B cell (primary cell): ENCODE measurements around the gene CUL1. TPM values are rescaled to one million over a fixed set of nuclear protein-coding genes. Genes with fewer than 3 reads are reported as not detected.

Source experiments
- ATAC-seq: fragments of 200-7000 bp; cut with Tn5 transposase; one replicate; pipeline ENCODE4 v1.10.0; 2021; ENCODE audit warnings: low read depth, mild to moderate bottlenecking, moderate number of reproducible peaks, moderate library complexity
- CTCF ChIA-PET: fragments of 350-600 bp; sonication (Branson Sonifier 250); formaldehyde crosslinking; loops from one replicate; lab custom pipeline; 2021; ENCODE audit warnings: antibody characterized with exemption, inconsistent platforms; lab: Charles Lee
- POLR2A ChIA-PET: fragments of 350-600 bp; sonication (Branson Sonifier 250); formaldehyde crosslinking; loops from one replicate; lab custom pipeline; 2021; ENCODE audit warnings: antibody characterized with exemption; lab: Charles Lee
- DNase-seq: peaks from one replicate; pipeline ENCODE4 v3.0.0; 2013
- H2AFZ ChIP-seq: 2 replicates; pipeline ENCODE4 v1.6.1; 2012; ENCODE audit warnings: mild to moderate bottlenecking, low read depth, low read length; ENCODE audit not compliant: insufficient read depth, poor library complexity, severe bottlenecking
- H3K27ac ChIP-seq, 2 donors: 1 replicate in 1 of 2; 2 replicates in 1 of 2; pipeline ENCODE4 v1.5.1; 2012 to 2013; ENCODE audit warnings: low read length in 2 of 2, mild to moderate bottlenecking in 2 of 2, moderate library complexity in 1 of 2
- H3K27me3 ChIP-seq, 4 experiments: fragments of 200-600 bp in 1 of 4; sonication (generic) in 1 of 4; replicated peaks in 1 of 4; 1 replicate in 2 of 4; 2 replicates in 2 of 4; pipeline versions ENCODE4 v1.6.1 to v1.7.0; 2013 to 2016; ENCODE audit warnings: low read length in 3 of 4, mild to moderate bottlenecking in 2 of 4, mixed read lengths in 1 of 4, moderate library complexity in 1 of 4; ENCODE audit not compliant: insufficient read depth in 4 of 4, control insufficient read depth in 3 of 4; ENCODE audit errors: control extremely low read depth in 1 of 4
- H3K36me3 ChIP-seq, 2 experiments: replicated peaks in 1 of 2; 1 replicate in 1 of 2; 2 replicates in 1 of 2; pipeline versions ENCODE4 v1.6.1 to v1.7.1; 2013; ENCODE audit warnings: low read length in 1 of 2; ENCODE audit not compliant: insufficient read depth in 2 of 2, control insufficient read depth in 1 of 2; ENCODE audit errors: control extremely low read depth in 1 of 2, extremely low read depth in 1 of 2
- H3K4me1 ChIP-seq, 2 donors: fragments of 200-600 bp in 1 of 2; sonication (generic) in 1 of 2; 1 replicate in 1 of 2; 2 replicates in 1 of 2; pipeline versions ENCODE4 v1.5.1 to v1.6.1; 2013 to 2017; ENCODE audit warnings: low read length in 2 of 2; ENCODE audit not compliant: control insufficient read depth in 2 of 2, insufficient read depth in 2 of 2
- H3K4me2 ChIP-seq: replicated peaks from 2 replicates; pipeline ENCODE3; 2012; ENCODE audit warnings: mild to moderate bottlenecking, low read depth, low read length; ENCODE audit not compliant: poor library complexity, severe bottlenecking
- H3K4me3 ChIP-seq, 5 experiments: fragments of 200-600 bp in 1 of 5; sonication (generic) in 1 of 5; 1 replicate in 3 of 5; 2 replicates in 2 of 5; pipeline versions ENCODE4 v1.5.1 to v1.7.0; 2011 to 2016; ENCODE audit warnings: low read length in 4 of 5, mild to moderate bottlenecking in 4 of 5, low read depth in 2 of 5, control low read depth in 1 of 5, moderate library complexity in 1 of 5; ENCODE audit not compliant: insufficient read depth in 1 of 5; ENCODE audit errors: control extremely low read depth in 1 of 5, extremely low read depth in 1 of 5
- H3K79me2 ChIP-seq: fragments of 200-600 bp; sonication (generic); one replicate; pipeline ENCODE4 v1.6.0; 2016; ENCODE audit warnings: low read length; ENCODE audit not compliant: control insufficient read depth, insufficient read depth
- H3K9ac ChIP-seq: fragments of 200-600 bp; sonication (generic); 2 replicates; pipeline ENCODE4 v1.6.1; 2017; ENCODE audit warnings: mild to moderate bottlenecking, low read length, moderate library complexity
- H3K9me3 ChIP-seq, 3 donors: one replicate each; pipeline versions ENCODE4 v1.6.1 to v1.7.1; 2013; ENCODE audit warnings: low read length in 2 of 3; ENCODE audit not compliant: control insufficient read depth in 2 of 3, insufficient read depth in 1 of 3; ENCODE audit errors: control extremely low read depth in 1 of 3
- H4K20me1 ChIP-seq: 2 replicates; pipeline ENCODE4 v1.6.0; 2012; ENCODE audit warnings: mild to moderate bottlenecking, low read length; ENCODE audit not compliant: insufficient read depth, control insufficient read depth, poor library complexity, severe bottlenecking
- H3K27ac Mint-ChIP-seq: one replicate; pipeline ENCODE4 v1.8.0; 2021; ENCODE audit warnings: mixed read lengths
- H3K27me3 Mint-ChIP-seq: one replicate; pipeline ENCODE4 v1.8.0; 2021; ENCODE audit warnings: mixed read lengths
- H3K4me1 Mint-ChIP-seq: one replicate; pipeline ENCODE4 v1.8.0; 2021; ENCODE audit warnings: mixed read lengths
- H3K4me3 Mint-ChIP-seq: one replicate; pipeline ENCODE4 v1.8.0; 2021; ENCODE audit warnings: mixed read lengths
- H3K9me3 Mint-ChIP-seq: one replicate; pipeline ENCODE4 v1.8.0; 2022; ENCODE audit warnings: mixed read lengths; ENCODE audit not compliant: insufficient read depth
- EZH2 ChIP-seq: IDR thresholded peaks from 2 replicates; pipeline ENCODE4 v1.6.1; 2012; ENCODE audit warnings: borderline replicate concordance, low read depth, mild to moderate bottlenecking, moderate library complexity, low read length; ENCODE audit not compliant: insufficient read depth, poor library complexity, severe bottlenecking
- WGBS: methylation state at CpG from one replicate; pipeline ENCODE4 v1.1.5; 2013; ENCODE audit warnings: missing lambda C conversion rate; ENCODE audit not compliant: insufficient coverage; 5-methylcytosine and 5-hydroxymethylcytosine counted together
- intact Hi-C: fragments of 100-400 bp; cut with micrococcal nuclease; formaldehyde crosslinking; loops from one replicate; pipeline ENCODE4 v1.10.0; 2022
- polyA plus RNA-seq: library from polyadenylated mRNA; depleted of rRNA; stranded (reverse); fragments of >200 nt; gene quantifications from 2 replicates; pipeline ENCODE4 v1.2.3, GENCODE V29; 2012
- total RNA-seq, 2 donors: library from RNA; stranded (reverse); fragments of 120-200 nt in 1 of 2; gene quantifications; 1 replicate in 1 of 2; 2 replicates in 1 of 2; pipeline versions ENCODE4 v1.2.3 to v1.2.4, GENCODE V29; 2013 to 2022
- TF ChIP-seq, protein P1 (sequence below): fragments of 200-600 bp; IDR thresholded peaks from one replicate; pipeline ENCODE4 v1.8.0; 2022; ENCODE audit warnings: antibody characterized with exemption, mild to moderate bottlenecking

Gene CUL1
- total and polyA plus RNA-seq, 2 donors (not counting 1 experiment from before 2014, with no cell fraction given) = 26.9 to 51.1 TPM

DNA sequence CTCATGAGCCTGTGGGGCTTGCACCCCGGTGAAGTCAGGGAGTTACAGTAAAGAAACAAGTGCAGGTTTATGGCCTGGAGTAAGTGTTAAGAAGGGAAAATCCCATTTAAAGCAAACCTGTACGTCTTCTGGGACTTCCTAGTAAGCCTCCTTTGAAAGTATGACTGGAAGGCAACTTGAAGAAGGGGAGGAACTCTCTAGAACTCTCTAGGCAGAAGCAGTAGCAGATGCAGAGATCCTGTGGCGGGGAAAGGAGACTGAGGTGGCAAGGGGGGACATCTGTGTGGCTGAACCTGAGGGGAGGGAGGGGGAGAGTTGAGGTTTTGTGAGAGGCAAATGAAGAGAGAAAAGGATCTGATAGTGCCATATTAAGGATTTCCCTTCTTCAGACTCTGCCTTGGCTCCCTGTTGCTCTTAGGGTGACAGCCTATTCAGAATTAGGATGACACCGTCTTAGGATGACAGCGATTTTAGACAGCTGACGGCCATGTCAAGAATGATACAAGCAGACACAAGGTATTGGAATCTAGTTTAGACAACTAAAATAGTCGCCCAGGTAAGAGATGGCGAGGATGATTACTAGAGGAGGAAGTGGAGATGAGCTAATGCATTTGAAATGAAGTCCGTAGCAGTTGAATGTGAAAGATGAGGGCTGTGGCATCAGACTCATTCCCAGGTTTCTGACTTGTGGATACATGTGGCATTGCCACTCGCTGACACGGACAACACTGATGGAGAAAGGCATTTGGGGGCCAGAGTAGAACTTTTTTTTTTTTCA is 29.0 kb downstream of the CUL1 start:
- no peak for TF ChIP-seq EZH2
- TF ChIP-seq, protein P1, sequence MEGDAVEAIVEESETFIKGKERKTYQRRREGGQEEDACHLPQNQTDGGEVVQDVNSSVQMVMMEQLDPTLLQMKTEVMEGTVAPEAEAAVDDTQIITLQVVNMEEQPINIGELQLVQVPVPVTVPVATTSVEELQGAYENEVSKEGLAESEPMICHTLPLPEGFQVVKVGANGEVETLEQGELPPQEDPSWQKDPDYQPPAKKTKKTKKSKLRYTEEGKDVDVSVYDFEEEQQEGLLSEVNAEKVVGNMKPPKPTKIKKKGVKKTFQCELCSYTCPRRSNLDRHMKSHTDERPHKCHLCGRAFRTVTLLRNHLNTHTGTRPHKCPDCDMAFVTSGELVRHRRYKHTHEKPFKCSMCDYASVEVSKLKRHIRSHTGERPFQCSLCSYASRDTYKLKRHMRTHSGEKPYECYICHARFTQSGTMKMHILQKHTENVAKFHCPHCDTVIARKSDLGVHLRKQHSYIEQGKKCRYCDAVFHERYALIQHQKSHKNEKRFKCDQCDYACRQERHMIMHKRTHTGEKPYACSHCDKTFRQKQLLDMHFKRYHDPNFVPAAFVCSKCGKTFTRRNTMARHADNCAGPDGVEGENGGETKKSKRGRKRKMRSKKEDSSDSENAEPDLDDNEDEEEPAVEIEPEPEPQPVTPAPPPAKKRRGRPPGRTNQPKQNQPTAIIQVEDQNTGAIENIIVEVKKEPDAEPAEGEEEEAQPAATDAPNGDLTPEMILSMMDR = no peak
- H3K4me3 ChIP-seq = no peak overlapping the region
- no peak overlapping the region for H3K4me3 Mint-ChIP-seq
- no peaks in the 10 kb centered on the region for H3K27me3 ChIP-seq
- H3K36me3 ChIP-seq = peaks cover 3 to 26% of the 10 kb centered on the region in 2 experiments
- H3K27me3 Mint-ChIP-seq = no peaks in the 10 kb centered on the region
- peak overlapping the region; percentile 18 for H3K27ac Mint-ChIP-seq
- H3K4me1 Mint-ChIP-seq = peaks cover 52% of the 10 kb centered on the region
- no peaks in the 10 kb centered on the region for H3K9me3 ChIP-seq
- H4K20me1 ChIP-seq = peaks cover 84% of the 10 kb centered on the region
- peaks cover 85% of the 10 kb centered on the region for H3K79me2 ChIP-seq
- peak overlapping the region in 1 of 2 donors; percentile 24 for H3K27ac ChIP-seq
- WGBS = 93% methylated on average over 11 of the region's 11 CpGs
- CTCF ChIA-PET = no interaction called here
- no peak overlapping the region for H3K9ac ChIP-seq
- DNase-seq (no peak), ATAC-seq (no peak)
- H3K4me1 ChIP-seq = peaks cover 18 to 29% of the 10 kb centered on the region in 2 donors
- no peak overlapping the region for H3K4me2 ChIP-seq
- POLR2A ChIA-PET = no interaction called here
- H3K9me3 Mint-ChIP-seq = no peaks in the 10 kb centered on the region
- no peak overlapping the region for H2AFZ ChIP-seq
- intact Hi-C loops = no loop called here
